Measurements from ENCODE around the gene HMCN1.

HMCN1 gene

GRCh38 chr1:185808631-185809030, 74.4 kb downstream of the HMCN1 start:
- no peak for DNase-seq

- DNase-seq: no peak
These were observed 77.0 kb downstream of the HMCN1 start for GRCh38 chr1:185811073-185811709.

- no peak for DNase-seq
These were observed 78.7 kb downstream of the HMCN1 start for GRCh38 chr1:185812934-185813333.

- DNase-seq: no peak
These were observed 79.3 kb downstream of the HMCN1 start for GRCh38 chr1:185813401-185813979.

- DNase-seq: no peak
These were observed 82.3 kb downstream of the HMCN1 start for GRCh38 chr1:185816460-185816859.

- no peak for DNase-seq
These were observed 85.6 kb downstream of the HMCN1 start for GRCh38 chr1:185819798-185820197.

GRCh38 chr1:185821612-185822385, 87.6 kb downstream of the HMCN1 start:
- no peak for DNase-seq

- DNase-seq: no peak
These were observed 89.3 kb downstream of the HMCN1 start for GRCh38 chr1:185823467-185823866.

GRCh38 chr1:185824106-185824505, 89.9 kb downstream of the HMCN1 start:
- no peak for DNase-seq

- DNase-seq: no peak
These were observed 91.4 kb downstream of the HMCN1 start for GRCh38 chr1:185825556-185825955.

- DNase-seq: no peak
These were observed 100.2 kb downstream of the HMCN1 start for GRCh38 chr1:185834371-185834905.

GRCh38 chr1:185835191-185835590, 101.0 kb downstream of the HMCN1 start:
- no peak for DNase-seq

GRCh38 chr1:185837711-185838110, 103.5 kb downstream of the HMCN1 start:
- no peak for DNase-seq

- no peak for DNase-seq
These were observed 103.9 kb downstream of the HMCN1 start for GRCh38 chr1:185838111-185838510.

GRCh38 chr1:185840880-185841279, 106.7 kb downstream of the HMCN1 start:
- no peak for DNase-seq

- DNase-seq: no peak
These were observed 109.2 kb downstream of the HMCN1 start for GRCh38 chr1:185843297-185843869.

GRCh38 chr1:185843986-185844385, 109.8 kb downstream of the HMCN1 start:
- DNase-seq: no peak

GRCh38 chr1:185846672-185847444, 112.7 kb downstream of the HMCN1 start:
- DNase-seq: no peak

GRCh38 chr1:185849014-185849413, 114.8 kb downstream of the HMCN1 start:
- no peak for DNase-seq

GRCh38 chr1:185850366-185850765, 116.2 kb downstream of the HMCN1 start:
- no peak for DNase-seq

GRCh38 chr1:185853739-185854138, 119.5 kb downstream of the HMCN1 start:
- no peak for DNase-seq

GRCh38 chr1:185856482-185856881, 122.3 kb downstream of the HMCN1 start:
- no peak for DNase-seq

- no peak for DNase-seq
These were observed 123.3 kb downstream of the HMCN1 start for GRCh38 chr1:185857442-185857841.
